OCI-M2 (cell line): Measurements from ENCODE around the gene DAAM2.

Source experiments
- DNase-seq: peaks from one replicate; lab custom pipeline; 2025; ENCODE audit not compliant: unreplicated experiment; lab: John Stamatoyannopoulos, UW

The DAAM2 gene

DNA sequence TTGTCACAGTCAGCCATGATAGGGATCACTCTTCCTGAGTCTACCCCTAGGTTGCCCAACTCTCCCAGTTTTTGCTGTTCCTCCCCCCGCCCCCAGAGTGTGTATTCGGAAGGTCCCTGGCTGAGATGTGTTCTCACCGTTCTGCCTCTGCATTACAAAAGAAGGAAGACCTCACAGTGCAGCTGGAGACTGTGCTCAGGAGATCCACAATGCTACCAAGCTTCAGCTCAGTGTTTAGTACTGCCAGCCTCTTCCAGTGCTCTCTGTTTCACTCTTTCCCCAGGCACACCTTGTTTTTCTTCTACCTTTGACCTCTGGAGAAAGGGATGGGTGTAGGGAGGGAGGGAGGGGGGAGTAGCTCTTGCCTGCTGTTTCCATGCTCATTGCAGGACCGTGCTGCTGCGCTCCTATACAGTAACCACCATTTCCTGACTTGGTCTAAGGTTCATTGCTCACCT, 155.5 kb downstream of the DAAM2 start:
- no peak for DNase-seq

DNA sequence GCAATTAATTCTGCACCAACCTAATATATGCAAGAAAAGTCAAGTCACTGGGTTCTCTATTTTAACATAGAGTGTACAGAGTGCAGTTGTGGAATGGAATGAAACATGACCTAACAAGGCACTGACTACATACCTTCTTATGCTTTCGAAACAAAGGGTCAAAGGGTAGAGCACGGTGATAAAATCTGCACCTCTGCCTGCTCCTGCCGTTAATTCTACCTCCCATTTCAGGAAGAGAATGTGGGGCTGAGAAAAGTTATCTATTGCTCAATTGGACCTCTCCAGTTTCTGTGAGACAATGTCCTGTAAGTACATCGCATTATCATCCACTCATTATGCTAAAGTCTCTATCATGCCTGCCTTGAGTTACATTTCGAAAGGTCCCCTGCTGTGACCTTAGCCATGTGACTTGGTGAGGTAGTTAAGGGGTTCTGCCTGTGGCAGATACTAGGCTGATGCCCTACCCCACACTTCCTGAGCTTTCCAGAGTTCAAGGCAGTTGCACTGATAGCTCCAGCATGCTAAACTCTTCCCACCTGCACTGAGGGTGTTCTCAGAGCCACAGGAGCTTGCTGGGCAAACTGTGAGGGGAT, 156.1 kb downstream of the DAAM2 start:
- DNase-seq = no peak

DNA sequence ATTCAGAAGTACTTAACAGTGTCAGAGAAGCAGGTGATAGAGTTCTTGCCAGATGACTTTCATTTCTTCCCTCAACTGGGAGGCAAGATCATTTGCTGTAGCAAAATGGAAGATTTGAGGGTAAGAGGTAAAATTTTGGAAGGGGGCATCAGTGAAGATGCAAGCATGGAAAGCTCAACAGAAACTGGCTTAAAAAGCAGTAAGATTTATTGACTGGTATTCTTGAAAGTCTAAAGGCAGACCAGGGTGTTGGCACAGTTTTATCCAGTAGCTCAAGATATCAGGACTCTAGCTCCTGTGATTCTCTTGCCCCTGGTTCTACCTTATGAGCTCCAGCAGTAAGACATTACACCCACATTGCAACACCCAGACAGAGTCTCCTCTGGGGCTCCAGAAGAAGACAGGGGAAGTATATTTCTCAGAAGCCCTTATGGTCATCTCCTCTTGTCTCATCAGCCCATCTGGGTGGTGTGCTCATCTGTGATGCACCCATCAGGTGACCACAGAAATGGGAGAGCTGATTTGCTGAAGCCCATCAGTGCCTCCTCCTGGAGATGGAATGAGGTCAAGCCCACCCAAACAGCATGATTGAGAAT, 158.0 kb downstream of the DAAM2 start:
- no peak for DNase-seq

DNA sequence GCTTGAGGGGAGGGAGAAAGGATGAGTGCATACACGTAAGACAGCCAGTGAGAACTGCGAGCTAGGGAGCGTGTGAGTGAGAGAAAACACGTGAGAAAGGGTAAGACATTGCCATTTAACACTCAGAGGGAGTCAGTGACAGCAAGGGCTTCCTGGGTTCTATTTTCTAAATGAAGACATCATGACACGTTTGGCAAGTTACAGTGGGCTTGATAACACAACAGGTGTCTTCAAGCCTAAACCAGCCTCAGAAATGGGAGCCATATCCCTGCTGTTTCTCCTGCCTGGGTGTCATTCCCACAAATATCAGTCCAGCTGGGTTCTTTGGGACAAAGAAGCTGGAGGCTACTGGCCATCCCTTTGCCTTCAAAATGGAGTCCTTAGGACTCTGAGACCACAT, 159.0 kb downstream of the DAAM2 start:
- DNase-seq = no peak

DNA sequence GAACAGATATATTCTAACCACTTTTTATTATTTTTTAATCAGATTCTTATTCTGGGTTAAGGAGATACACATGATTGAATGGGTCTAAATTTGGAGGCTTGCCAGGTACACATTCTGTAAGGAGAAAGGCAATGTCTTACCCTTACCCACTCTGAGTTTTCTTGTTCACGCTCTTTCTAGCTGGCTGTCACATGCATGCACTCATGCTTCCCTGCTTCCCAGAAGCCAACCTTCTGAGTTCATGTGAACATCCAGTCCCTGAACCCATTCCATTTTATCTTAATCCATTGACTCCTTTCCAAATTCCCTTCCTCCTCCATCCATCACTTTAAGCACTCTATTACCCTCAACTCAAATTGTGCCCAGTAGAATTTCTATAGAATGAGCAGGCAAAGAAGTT, 159.5 kb downstream of the DAAM2 start:
- DNase-seq = no peak

DNA sequence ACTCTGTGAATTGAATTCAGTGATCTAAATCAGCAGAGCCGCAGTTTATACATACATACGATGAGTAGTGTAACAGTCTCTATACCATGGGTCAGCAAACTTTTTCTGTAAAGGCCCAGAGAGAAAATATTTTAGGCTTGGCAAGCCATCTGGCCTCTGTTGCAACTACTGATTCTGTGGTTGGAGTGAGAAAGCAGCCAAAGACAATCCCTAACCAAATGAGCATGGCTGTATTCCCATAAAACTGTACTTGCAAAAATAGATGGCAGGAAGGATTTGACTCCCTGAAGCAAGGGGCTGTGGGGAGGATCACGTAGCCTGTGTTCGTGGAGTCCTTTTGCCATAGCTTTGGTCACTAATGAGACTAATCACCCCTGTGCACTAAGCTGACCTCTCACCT, 160.0 kb downstream of the DAAM2 start:
- no peak for DNase-seq

DNA sequence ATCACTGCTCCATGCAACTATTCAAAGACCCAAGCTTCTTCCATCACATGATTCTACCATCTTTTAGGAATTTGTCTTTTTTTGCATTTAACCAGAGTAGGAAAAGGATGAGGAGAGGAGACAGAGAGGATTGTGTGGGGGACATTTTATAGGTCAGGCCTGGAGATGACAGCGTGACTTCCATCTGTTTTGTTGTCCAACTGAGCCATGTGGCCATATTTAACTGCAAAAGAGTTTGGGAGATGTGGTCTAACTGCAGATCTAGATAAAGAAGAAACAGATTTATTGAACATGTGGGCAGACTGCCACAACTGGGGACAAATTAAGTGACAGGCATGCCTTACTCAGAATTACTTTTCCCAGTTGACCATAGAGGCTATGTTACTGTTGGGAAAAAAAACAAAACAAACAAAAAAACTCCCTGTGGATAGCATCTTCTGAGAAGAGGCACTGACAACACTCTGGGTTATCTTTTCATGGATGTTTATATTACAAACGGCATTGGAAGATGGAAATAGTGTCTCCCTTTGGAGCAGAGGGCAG, 161.0 kb downstream of the DAAM2 start:
- DNase-seq = no peak
